Peyer's patch (tissue), 4 donors: ENCODE measurements around the gene KCNJ10. TPM values are rescaled to one million over a fixed set of nuclear protein-coding genes. Genes with fewer than 3 reads are reported as not detected.

Source experiments
- DNase-seq, 3 donors: peaks; one replicate each; pipeline ENCODE4 v3.0.0-alpha.2; 2017 to 2019
- H3K27ac ChIP-seq, 4 donors: fragments of 200-600 bp; sonication (generic); one replicate each; pipeline ENCODE4 v1.5.1; 2016 to 2019
- H3K27me3 ChIP-seq, 2 donors: fragments of 200-600 bp; sonication (generic); one replicate each; pipeline ENCODE4 v1.5.1; 2019
- H3K36me3 ChIP-seq, 3 donors: fragments of 200-600 bp; sonication (generic); one replicate each; pipeline ENCODE4 v1.5.1; 2016 to 2019
- H3K4me1 ChIP-seq, 4 donors: fragments of 200-600 bp; sonication (generic); one replicate each; pipeline ENCODE4 v1.5.1; 2016 to 2019
- H3K4me3 ChIP-seq, 4 donors: fragments of 200-600 bp; sonication (generic); 1 replicate in 3 of 4; 2 replicates in 1 of 4; pipeline ENCODE4 v1.5.1; 2016 to 2019; ENCODE audit warnings: mild to moderate bottlenecking in 1 of 4
- H3K9me3 ChIP-seq, 4 donors: fragments of 200-600 bp; sonication (generic); one replicate each; pipeline ENCODE4 v1.5.1; 2016 to 2019; ENCODE audit warnings: mild to moderate bottlenecking in 1 of 4
- CTCF ChIP-seq, 6 experiments: fragments of 450-650 bp in 4 of 6; fragments of 200-600 bp in 2 of 6; sonication (generic) in 1 of 6; IDR thresholded peaks; one replicate each; pipeline ENCODE4 v1.5.1; 2017 to 2019; ENCODE audit warnings: antibody characterized with exemption in 6 of 6, mild to moderate bottlenecking in 3 of 6, moderate library complexity in 1 of 6
- POLR2A ChIP-seq, 2 donors: fragments of 450-650 bp; IDR thresholded peaks; one replicate each; pipeline ENCODE4 v1.5.1; 2017; ENCODE audit warnings: antibody characterized with exemption in 2 of 2, mild to moderate bottlenecking in 2 of 2, moderate library complexity in 2 of 2
- total RNA-seq, 4 donors: library from RNA; depleted of rRNA; stranded (reverse); fragments of >200 nt; gene quantifications; one replicate each; pipeline ENCODE4 v1.1.0, GENCODE V29; 2016

Gene KCNJ10
- total RNA-seq, 4 donors from 2014 or later = not detected

- Histone ChIP-seq H3K36me3 (no peaks in the 10 kb centered on the region), H3K4me1 (peaks cover 0 to 7% (median 0%) of the 10 kb centered on the region in 4 donors), H3K9me3 (no peaks in the 10 kb centered on the region), H3K4me3 (no peak overlapping the region), H3K27me3 (no peaks in the 10 kb centered on the region), H3K27ac (no peak overlapping the region)
- DNase-seq = no peak
- TF ChIP-seq POLR2A (IDR thresholded peaks at IDR 0.05) (no peak), CTCF (IDR thresholded peaks at IDR 0.05) (no peak)
Observed at GRCh38 chr1:159952932-159953331, 117.0 kb downstream of the KCNJ10 start.

- H3K9me3 ChIP-seq = no peaks in the 10 kb centered on the region
- no peaks in the 10 kb centered on the region for H3K36me3 ChIP-seq
- DNase-seq = no peak
- H3K27ac ChIP-seq = no peak overlapping the region
- H3K4me1 ChIP-seq = peaks cover 0 to 7% (median 0%) of the 10 kb centered on the region in 4 donors
- H3K27me3 ChIP-seq = no peaks in the 10 kb centered on the region
- no peak overlapping the region for H3K4me3 ChIP-seq
- TF ChIP-seq POLR2A (IDR thresholded peaks at IDR 0.05) (no peak), CTCF (IDR thresholded peaks at IDR 0.05) (no peak)
Observed at GRCh38 chr1:159951551-159951950, 118.4 kb downstream of the KCNJ10 start.

- DNase-seq = no peak
- TF ChIP-seq POLR2A (IDR thresholded peaks at IDR 0.05) = no peak
- TF ChIP-seq CTCF (IDR thresholded peaks at IDR 0.05) = no peak
Observed at GRCh38 chr1:159951016-159951415, 118.9 kb downstream of the KCNJ10 start.

GRCh38 chr1:159949981-159950381 lies 120.0 kb downstream of the KCNJ10 start:
- Histone ChIP-seq H3K9me3 (no peaks in the 10 kb centered on the region), H3K27ac (no peak overlapping the region), H3K4me3 (no peak overlapping the region), H3K4me1 (peaks cover 0 to 20% (median 10%) of the 10 kb centered on the region in 4 donors), H3K36me3 (no peaks in the 10 kb centered on the region), H3K27me3 (no peaks in the 10 kb centered on the region)
- TF ChIP-seq CTCF (IDR thresholded peaks at IDR 0.05) (no peak), POLR2A (IDR thresholded peaks at IDR 0.05) (no peak)
- peak in 1 of 3 donors; percentile 25 for DNase-seq

More at GRCh38 chr1:159951016-159951415, 118.9 kb downstream of the KCNJ10 start:
- Histone ChIP-seq H3K27ac (no peak overlapping the region), H3K27me3 (no peaks in the 10 kb centered on the region), H3K4me1 (peaks cover 0 to 10% (median under 1%) of the 10 kb centered on the region in 4 donors), H3K4me3 (no peak overlapping the region), H3K36me3 (no peaks in the 10 kb centered on the region), H3K9me3 (no peaks in the 10 kb centered on the region)

- Histone ChIP-seq H3K27ac (peak overlapping the region in 2 of 4 donors; percentile 20 to 69), H3K36me3 (no peaks in the 10 kb centered on the region), H3K4me1 (peaks cover 0 to 24% (median 11%) of the 10 kb centered on the region in 4 donors), H3K4me3 (no peak overlapping the region), H3K9me3 (no peaks in the 10 kb centered on the region), H3K27me3 (no peaks in the 10 kb centered on the region)
- TF ChIP-seq CTCF (IDR thresholded peaks at IDR 0.05) = no peak
- no peak for TF ChIP-seq POLR2A (IDR thresholded peaks at IDR 0.05)
- DNase-seq = peak in 2 of 3 donors; percentile 63 to 66
Observed at GRCh38 chr1:159949123-159949522, 120.8 kb downstream of the KCNJ10 start.

Other genes starting within 250 kb of the KCNJ10 start
- 10 to 100 TPM in 1 of 4 donors, 1 to 10 TPM in 2, not detected in 1; 1.1 to 18.2 (median 2.7) TPM for gene SLAMF8, start 243.3 kb downstream of the KCNJ10 start, total RNA-seq
- under 1 TPM in 1 of 4 donors, not detected in 3; 0.85 TPM for gene VSIG8, start 207.5 kb downstream of the KCNJ10 start, total RNA-seq
- 1 to 10 TPM in 1 of 4 donors, not detected in 3; 2.5 TPM for gene CFAP45, start 170.0 kb downstream of the KCNJ10 start, total RNA-seq
- 100 to 1,000 TPM; 120 to 304 (median 177) TPM for gene TAGLN2, start 144.7 kb downstream of the KCNJ10 start, total RNA-seq
- 100 to 1,000 TPM in 1 of 4 donors, 10 to 100 TPM in 2, 1 to 10 TPM in 1; 5.8 to 169 (median 40.6) TPM for gene IGSF9, start 124.5 kb downstream of the KCNJ10 start, total RNA-seq
- not detected for gene SLAMF9, start 115.9 kb downstream of the KCNJ10 start, total RNA-seq
- 1 to 10 TPM in 3 of 4 donors, under 1 TPM in 1; under 0.01 to 6.7 (median 5.5) TPM for gene PIGM, start 38.2 kb downstream of the KCNJ10 start, total RNA-seq
- gene KCNJ9, start 11.4 kb upstream of the KCNJ10 start, total RNA-seq = not detected
- 10 to 100 TPM; 20.6 to 65.3 (median 38.9) TPM for gene IGSF8, start 28.5 kb upstream of the KCNJ10 start, total RNA-seq
- gene ATP1A2, start 45.6 kb upstream of the KCNJ10 start, total RNA-seq = 1 to 10 TPM; 2.3 to 7.4 (median 6.0) TPM
- under 1 TPM in 1 of 4 donors, not detected in 3; 0.57 TPM for gene ATP1A4, start 81.4 kb upstream of the KCNJ10 start, total RNA-seq
- gene CASQ1, start 120.4 kb upstream of the KCNJ10 start, total RNA-seq = 1 to 10 TPM in 1 of 4 donors, not detected in 3; 2.6 TPM
- 10 to 100 TPM; 10.2 to 34.7 (median 17.3) TPM for gene PEA15, start 135.2 kb upstream of the KCNJ10 start, total RNA-seq
- 100 to 1,000 TPM; 121 to 359 (median 202) TPM for gene DCAF8, start 192.4 kb upstream of the KCNJ10 start, total RNA-seq
- 10 to 100 TPM; 25.4 to 45.6 (median 40.2) TPM for gene PEX19, start 215.0 kb upstream of the KCNJ10 start, total RNA-seq